K562 (cell line): ENCODE data around the gene EVPL. TPM values are rescaled to one million over a fixed set of nuclear protein-coding genes. Genes with fewer than 3 reads are reported as not detected.
A peak's percentile ranks its signal among the peaks of the same experiment; 100 is the strongest.

Experiments used
- ATAC-seq: fragments of 200-7000 bp; cut with Tn5 transposase; 3 replicates; pipeline ENCODE4 v1.9.1; 2020; ENCODE audit warnings: moderate library complexity
- BruUV-seq: library from RNA; stranded (reverse); fragments of 400-500 nt; replicated peaks from 2 replicates; lab custom pipeline; 2021; lab: Mats Ljungman, UMichigan
- CTCF ChIA-PET: fragments of 300-600 bp; formaldehyde crosslinking; extraction: SDS; loops from one replicate; lab custom pipeline; 2021; ENCODE audit warnings: low intra/inter-chr PET ratio; lab: Yijun Ruan, JAX
- POLR2A ChIA-PET: fragments of 300-600, 350-650 bp; sonication (Branson Sonifier 250); formaldehyde crosslinking; extraction: SDS; loops from one replicate; lab custom pipeline; 2021; ENCODE audit warnings: antibody characterized with exemption, inconsistent platforms; lab: Yijun Ruan, JAX
- DNase-seq, 4 experiments: peaks; one replicate each; pipeline versions ENCODE4 v3.0.0 to v3.0.0-alpha.2; 2011 to 2018; ENCODE audit warnings: low spot score in 3 of 4, mixed read lengths in 3 of 4; ENCODE audit errors: extremely low read depth in 1 of 4
- FAIRE-seq: peaks from 2 replicates; lab custom pipeline; 2011; peaks lifted over from hg19 to GRCh38; lab: Jason Lieb, UNC
- H2AFZ ChIP-seq: 2 replicates; pipeline ENCODE4 v1.6.0; 2011; ENCODE audit warnings: low read depth, low read length, control low read depth, inconsistent platforms
- H3K27ac ChIP-seq: fragments of 200-600 bp; 3 replicates; pipeline ENCODE4 v1.8.0; 2011; ENCODE audit warnings: low read depth, mild to moderate bottlenecking, control low read depth, inconsistent platforms, low read length, moderate library complexity, mixed read lengths; ENCODE audit errors: extremely low read depth
- H3K27me3 ChIP-seq, 2 experiments: fragments of 300-600 bp in 1 of 2; 2 replicates in 1 of 2; 3 replicates in 1 of 2; pipeline versions ENCODE4 v1.6.0 to v1.8.0; 2011; ENCODE audit warnings: inconsistent platforms in 2 of 2, low read length in 2 of 2, mild to moderate bottlenecking in 1 of 2, mixed read lengths in 1 of 2, moderate library complexity in 1 of 2; ENCODE audit not compliant: control insufficient read depth in 2 of 2, insufficient read depth in 2 of 2
- H3K36me3 ChIP-seq: fragments of 300-600 bp; 3 replicates; pipeline ENCODE4 v1.8.0; 2011; ENCODE audit warnings: mild to moderate bottlenecking, low read length, inconsistent platforms; ENCODE audit not compliant: control insufficient read depth, insufficient read depth
- H3K4me1 ChIP-seq, 2 experiments: fragments of 200-600 bp in 1 of 2; replicated peaks in 1 of 2; 2 replicates in 1 of 2; 3 replicates in 1 of 2; pipeline versions ENCODE4 v1.5.1 to v1.8.0; 2011; ENCODE audit warnings: inconsistent platforms in 2 of 2, low read length in 2 of 2, mild to moderate bottlenecking in 1 of 2, mixed read lengths in 1 of 2, moderate library complexity in 1 of 2; ENCODE audit not compliant: control insufficient read depth in 2 of 2, insufficient read depth in 2 of 2
- H3K4me2 ChIP-seq: 2 replicates; pipeline ENCODE4 v1.6.1; 2011; ENCODE audit warnings: low read length, control low read depth, inconsistent platforms, mixed read lengths; ENCODE audit not compliant: insufficient read depth
- H3K4me3 ChIP-seq: fragments of 200-600 bp; sonication (generic), shearing (Covaris generic); 2 replicates; pipeline ENCODE4 v1.5.1; 2016; ENCODE audit warnings: control low read depth, inconsistent platforms
- H3K79me2 ChIP-seq: fragments of 200-600 bp; 3 replicates; pipeline ENCODE4 v1.8.0; 2011; ENCODE audit warnings: low read length, inconsistent platforms; ENCODE audit not compliant: control insufficient read depth, insufficient read depth
- H3K9ac ChIP-seq, 2 experiments: 2 replicates each; pipeline versions ENCODE4 v1.6.0 to v1.6.1; 2011; ENCODE audit warnings: low read depth in 2 of 2, low read length in 2 of 2, control low read depth in 1 of 2, inconsistent platforms in 1 of 2, mild to moderate bottlenecking in 1 of 2, mixed read lengths in 1 of 2; ENCODE audit not compliant: insufficient read depth in 1 of 2
- H3K9me1 ChIP-seq: one replicate; pipeline ENCODE4 v1.6.0; 2011; ENCODE audit warnings: inconsistent platforms, mild to moderate bottlenecking, low read length, moderate library complexity; ENCODE audit not compliant: control insufficient read depth, insufficient read depth
- H3K9me3 ChIP-seq: replicated peaks from 2 replicates; pipeline ENCODE4 v1.5.1; 2011; ENCODE audit warnings: low read depth, low read length, inconsistent platforms; ENCODE audit not compliant: control insufficient read depth, insufficient read depth
- H4K20me1 ChIP-seq: replicated peaks from 2 replicates; pipeline ENCODE4 v1.6.1; 2011; ENCODE audit warnings: low read length, inconsistent platforms, mixed read lengths; ENCODE audit not compliant: control insufficient read depth, insufficient read depth
- ADNP ChIP-seq: fragments of 200-800 bp; sonication (Bioruptor generic); IDR thresholded peaks from 2 replicates; pipeline ENCODE4 v1.6.1; 2016; ENCODE audit warnings: missing genetic modification characterization, missing compliant biosample characterization
- BHLHE40 ChIP-seq: IDR thresholded peaks from 2 replicates; pipeline ENCODE4 v1.6.1; 2011; ENCODE audit warnings: low read length, improper control_type of control experiment
- NR2C2 ChIP-seq, 2 experiments: fragments of 200-800 bp in 1 of 2; sonication (Bioruptor generic) in 1 of 2; sonication (generic) in 1 of 2; formaldehyde crosslinking in 1 of 2; IDR thresholded peaks; 2 replicates each; pipeline versions ENCODE4 v1.6.1 to v1.8.0; 2016 to 2022; ENCODE audit warnings: mild to moderate bottlenecking in 1 of 2, missing compliant biosample characterization in 1 of 2, missing genetic modification characterization in 1 of 2, missing genetic modification reagents in 1 of 2
- RUNX1 ChIP-seq: sonication (generic); IDR thresholded peaks from 2 replicates; pipeline ENCODE4 v1.6.1; 2016; ENCODE audit warnings: antibody characterized with exemption, low read depth
- TOE1 ChIP-seq, 2 experiments: fragments of 450-650 bp in 1 of 2; sonication (generic) in 1 of 2; formaldehyde crosslinking in 1 of 2; IDR thresholded peaks; 2 replicates each; pipeline versions ENCODE4 v1.7.1 to v1.8.0; 2016 to 2022; ENCODE audit warnings: borderline replicate concordance in 2 of 2, mild to moderate bottlenecking in 2 of 2, antibody characterized with exemption in 1 of 2, inconsistent platforms in 1 of 2, low read depth in 1 of 2, missing genetic modification reagents in 1 of 2, moderate library complexity in 1 of 2
- USF1 ChIP-seq: sonication (generic); formaldehyde crosslinking; IDR thresholded peaks from 2 replicates; pipeline ENCODE4 v1.9.0; 2022; ENCODE audit warnings: mild to moderate bottlenecking, missing genetic modification reagents
- USF2 ChIP-seq: sonication (generic); formaldehyde crosslinking; IDR thresholded peaks from 2 replicates; pipeline ENCODE4 v1.5.0; 2020; ENCODE audit warnings: missing genetic modification reagents
- ZNF561 ChIP-seq: fragments of 450-650 bp; formaldehyde crosslinking; conservative IDR thresholded peaks from 2 replicates; pipeline ENCODE4 v1.4.0; 2020; ENCODE audit warnings: mild to moderate bottlenecking, moderate library complexity
- ZNF696 ChIP-seq: fragments of 250-450 bp; sonication (Bioruptor Pico); conservative IDR thresholded peaks from 2 replicates; pipeline ENCODE4 v1.4.0; 2020; ENCODE audit warnings: mild to moderate bottlenecking, moderate library complexity
- WGBS: fragments of 100-300 bp; shearing (Covaris generic); methylation state at CpG from one replicate; pipeline ENCODE4 v1.1.6; 2016; ENCODE audit warnings: low coverage, mixed read lengths; ENCODE audit not compliant: insufficient coverage; ENCODE audit errors: missing lambda C conversion rate; 5-methylcytosine and 5-hydroxymethylcytosine counted together
- in situ Hi-C: fragments of 300-500 bp; cut with MboI; formaldehyde crosslinking; loops from 4 replicates; pipeline ENCODE4 v1.15.0; 2018; ENCODE audit warnings: inconsistent platforms, mixed read lengths
- intact Hi-C: fragments of 100-400 bp; cut with micrococcal nuclease; formaldehyde crosslinking; loops from 2 replicates; pipeline ENCODE4 v1.14.2; 2022
- polyA plus RNA-seq, 8 experiments: library from polyadenylated mRNA; depleted of rRNA in 4 of 8; stranded (reverse) in 5 of 8; unstranded in 3 of 8; fragments of >200 nt; fragmentation: Nextera tagmentation in 2 of 8; fragmentation: Illumina TruSeq in 1 of 8; extraction: Ambion mirVana in 2 of 8; extraction: Trizol in 1 of 8; gene quantifications; 2 replicates each; pipeline versions ENCODE4 v1.2.1 to v1.2.3, GENCODE V29; 2011 to 2014; ENCODE audit warnings: inconsistent platforms in 1 of 8, missing spikeins in 1 of 8
- total RNA-seq, 7 experiments: library from RNA; depleted of rRNA in 6 of 7; stranded (reverse); fragments of >200 nt in 6 of 7; fragmentation: Illumina TruSeq in 2 of 7; extraction: Trizol in 2 of 7; gene quantifications; 2 replicates each; pipeline versions ENCODE4 v1.2.1 to v1.2.3, GENCODE V29; 2011 to 2021; ENCODE audit warnings: low replicate concordance in 1 of 7
- TF ChIP-seq, protein P1 (sequence below), 2 experiments: fragments of 450-650 bp; formaldehyde crosslinking in 1 of 2; IDR thresholded peaks; 2 replicates each; pipeline versions ENCODE4 v1.4.0 to v1.6.1; 2014 to 2020; ENCODE audit warnings: mild to moderate bottlenecking in 2 of 2, borderline replicate concordance in 1 of 2, low read depth in 1 of 2

Gene EVPL
- total and polyA plus RNA-seq, 9 of the 15 experiments (the other 6 are each of a cell fraction or from before 2014, with no cell fraction given) = 0.08 to 0.18 (median 0.16) TPM; not detected in 5

- H3K4me2 ChIP-seq = peak overlapping the region; percentile 43
- POLR2A ChIA-PET = interaction anchor here (0.8 to 1.5 kb wide), 6 partner anchors 10 to 302 kb away, joined by 3 to 5 read pairs (median 4); no protein-coding TSS in a partner anchor
- no peaks in the 10 kb centered on the region; the same call in 2 of the 3 replicates for H3K79me2 ChIP-seq
- in situ Hi-C loops (no loop called here), intact Hi-C loops (loop anchor here (10.0 kb wide), 1 partner anchor 186 kb away; the partner anchor contains the start of gene UNK)
- CTCF ChIA-PET = no interaction called here
- 18% methylated on average over 7 of the region's 7 CpGs for WGBS
- H3K4me1 ChIP-seq = peaks cover 15 to 19% of the 10 kb centered on the region in 2 experiments; a peak in 4 of 5 replicates
- H3K27me3 ChIP-seq = no peaks in the 10 kb centered on the region
- peak overlapping the region in 1 of 2 experiments; percentile 14; a peak in 1 of 4 replicates for H3K9ac ChIP-seq
- FAIRE-seq (no peak), DNase-seq (no peak), ATAC-seq (no peak)
- peaks cover 7% of the 10 kb centered on the region; the same call in 2 of the 3 replicates for H3K36me3 ChIP-seq
- no peak overlapping the region for H2AFZ ChIP-seq
- BruUV-seq = no TSS peak
- H3K9me1 ChIP-seq = no peaks in the 10 kb centered on the region
- H3K27ac ChIP-seq = peak overlapping the region; percentile 71
- no peak overlapping the region for H3K4me3 ChIP-seq
- H3K9me3 ChIP-seq = no peaks in the 10 kb centered on the region
- H4K20me1 ChIP-seq = peaks cover 14% of the 10 kb centered on the region
- peak; percentile 92; the same call in 1 of the 2 replicates for TF ChIP-seq TOE1 (IDR thresholded peaks at IDR 0.05; ENCODE audit: borderline replicate concordance)
- no peak for TF ChIP-seq TOE1 (CRISPR knock-in tag; IDR thresholded peaks at IDR 0.05; ENCODE audit: borderline replicate concordance, low read depth)
- no peak for TF ChIP-seq NR2C2 (CRISPR knock-in tag; IDR thresholded peaks at IDR 0.05)
- TF ChIP-seq NR2C2 (tag; IDR thresholded peaks at IDR 0.05) = peak; percentile 14; the same call in 1 of the 2 replicates
- no peak for TF ChIP-seq ZNF561
- TF ChIP-seq BHLHE40 = peak; percentile 37; the same call in 1 of the 2 replicates
- TF ChIP-seq, protein P1, sequence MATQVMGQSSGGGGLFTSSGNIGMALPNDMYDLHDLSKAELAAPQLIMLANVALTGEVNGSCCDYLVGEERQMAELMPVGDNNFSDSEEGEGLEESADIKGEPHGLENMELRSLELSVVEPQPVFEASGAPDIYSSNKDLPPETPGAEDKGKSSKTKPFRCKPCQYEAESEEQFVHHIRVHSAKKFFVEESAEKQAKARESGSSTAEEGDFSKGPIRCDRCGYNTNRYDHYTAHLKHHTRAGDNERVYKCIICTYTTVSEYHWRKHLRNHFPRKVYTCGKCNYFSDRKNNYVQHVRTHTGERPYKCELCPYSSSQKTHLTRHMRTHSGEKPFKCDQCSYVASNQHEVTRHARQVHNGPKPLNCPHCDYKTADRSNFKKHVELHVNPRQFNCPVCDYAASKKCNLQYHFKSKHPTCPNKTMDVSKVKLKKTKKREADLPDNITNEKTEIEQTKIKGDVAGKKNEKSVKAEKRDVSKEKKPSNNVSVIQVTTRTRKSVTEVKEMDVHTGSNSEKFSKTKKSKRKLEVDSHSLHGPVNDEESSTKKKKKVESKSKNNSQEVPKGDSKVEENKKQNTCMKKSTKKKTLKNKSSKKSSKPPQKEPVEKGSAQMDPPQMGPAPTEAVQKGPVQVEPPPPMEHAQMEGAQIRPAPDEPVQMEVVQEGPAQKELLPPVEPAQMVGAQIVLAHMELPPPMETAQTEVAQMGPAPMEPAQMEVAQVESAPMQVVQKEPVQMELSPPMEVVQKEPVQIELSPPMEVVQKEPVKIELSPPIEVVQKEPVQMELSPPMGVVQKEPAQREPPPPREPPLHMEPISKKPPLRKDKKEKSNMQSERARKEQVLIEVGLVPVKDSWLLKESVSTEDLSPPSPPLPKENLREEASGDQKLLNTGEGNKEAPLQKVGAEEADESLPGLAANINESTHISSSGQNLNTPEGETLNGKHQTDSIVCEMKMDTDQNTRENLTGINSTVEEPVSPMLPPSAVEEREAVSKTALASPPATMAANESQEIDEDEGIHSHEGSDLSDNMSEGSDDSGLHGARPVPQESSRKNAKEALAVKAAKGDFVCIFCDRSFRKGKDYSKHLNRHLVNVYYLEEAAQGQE (IDR thresholded peaks at IDR 0.05; ENCODE audit: borderline replicate concordance) = peak; percentile 58; the same call in 1 of the 2 replicates
- TF ChIP-seq, protein P1 (CRISPR knock-in tag; IDR thresholded peaks at IDR 0.05; ENCODE audit: low read depth) = no peak
- no peak for TF ChIP-seq ZNF696
- TF ChIP-seq USF1 (CRISPR knock-in tag) = peak; percentile 66
- peak; percentile 83 for TF ChIP-seq USF2
- TF ChIP-seq ADNP (tag) = 0 out of 2 replicates have a peak, but pooled peaks have one; percentile 13
- no peak for TF ChIP-seq RUNX1
Measured at GRCh38 chr17:75970626-75971025, 56.5 kb downstream of the EVPL start.
